8988T (cell line): Measurements from ENCODE around the gene GOLGA6L10.

Experiments
- DNase-seq: peaks from one replicate; pipeline ENCODE4 v3.0.0; 2011

The GOLGA6L10 gene

DNA sequence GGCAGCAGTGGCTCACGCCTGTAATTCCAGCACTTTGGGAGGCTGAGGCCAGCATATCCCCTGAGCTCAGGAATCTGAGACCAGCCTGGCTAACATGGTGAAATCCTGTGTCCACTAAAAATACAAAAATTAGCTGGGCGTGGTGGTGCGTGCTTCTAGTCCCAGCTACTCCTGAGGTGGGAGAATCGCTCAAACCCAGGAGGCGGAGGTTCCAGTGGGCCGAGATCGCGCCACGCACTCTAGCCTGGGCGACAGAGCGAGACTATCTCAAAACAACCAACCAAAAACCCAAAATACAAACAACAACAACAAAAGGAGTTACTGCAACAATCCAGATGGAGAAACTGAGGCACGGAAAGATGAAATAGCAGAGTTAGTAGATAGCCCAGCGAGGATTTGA is 51.2 kb downstream of the GOLGA6L10 start:
- DNase-seq, result no peak

DNA sequence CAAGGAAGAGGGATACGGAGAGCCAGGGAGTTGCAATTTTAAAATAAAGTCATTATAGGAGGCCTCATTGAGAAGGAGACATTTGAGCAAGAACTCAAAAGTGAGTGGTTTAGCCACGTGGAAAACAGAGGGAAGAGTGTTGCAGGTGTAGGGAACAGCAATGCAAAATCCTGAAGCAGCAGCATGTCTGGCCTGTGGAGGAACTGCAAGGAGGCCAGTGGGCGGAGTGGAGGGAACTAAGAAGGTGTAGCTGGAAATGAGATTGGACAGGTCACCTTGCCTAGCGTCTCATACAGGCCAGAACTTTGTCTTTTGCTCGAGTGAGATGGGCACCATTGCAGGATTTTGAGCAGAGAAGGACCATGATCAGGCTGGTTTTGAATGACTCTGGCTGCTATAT is 51.7 kb downstream of the GOLGA6L10 start:
- DNase-seq, result no peak

DNA sequence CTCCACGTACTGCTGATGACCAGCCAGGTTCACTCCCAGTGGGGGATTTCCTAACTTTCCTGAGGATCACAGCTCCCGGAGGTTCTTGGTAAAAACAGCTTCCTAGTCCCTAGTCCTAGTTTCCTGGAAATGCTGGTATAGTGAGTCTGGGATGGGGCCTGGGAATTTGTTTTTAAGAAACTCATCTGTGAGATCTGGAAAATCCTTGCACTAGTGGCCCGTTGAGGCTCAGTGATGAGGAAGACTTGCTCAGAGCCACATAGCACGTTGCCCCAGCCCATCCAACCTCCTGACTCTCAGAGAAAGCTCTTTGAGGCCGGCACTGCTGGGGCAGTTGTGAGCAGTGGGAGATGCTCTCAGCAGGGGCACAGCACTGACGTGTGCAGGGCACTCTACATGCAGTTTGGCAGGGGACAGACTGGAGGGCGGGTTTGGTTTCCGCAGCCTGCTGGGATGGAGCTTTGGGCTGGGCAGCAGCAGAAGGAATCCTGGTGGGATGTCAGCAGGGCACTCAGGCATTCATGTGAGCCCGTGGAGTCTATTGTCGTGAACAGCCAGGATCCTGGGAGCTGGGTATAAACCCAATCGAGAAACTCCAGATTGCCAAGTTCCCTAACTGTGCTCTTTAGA is 55.1 kb downstream of the GOLGA6L10 start:
- DNase-seq, result no peak

DNA sequence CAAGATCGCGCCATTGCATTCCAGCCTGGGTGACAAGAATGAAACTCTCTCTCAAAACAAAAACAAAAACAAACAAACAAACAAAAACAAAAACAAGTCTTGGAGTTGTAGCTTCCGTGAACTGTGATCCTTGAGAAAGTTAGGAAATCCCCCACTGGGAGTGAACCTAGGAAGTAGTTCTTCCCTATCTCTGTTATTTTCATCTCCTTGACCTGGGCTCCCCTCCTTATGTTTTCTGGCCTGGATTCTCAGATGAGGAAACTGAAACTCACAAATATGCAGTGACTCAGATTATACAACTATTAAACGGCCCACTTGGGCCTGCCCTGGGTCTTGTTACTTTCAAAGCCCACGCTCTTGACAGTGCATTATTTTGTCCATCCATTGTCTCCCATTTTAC is 57.0 kb downstream of the GOLGA6L10 start:
- no peak for DNase-seq
